HG03159 (cell line): ENCODE measurements around the gene CDPF1.
A peak's percentile ranks its signal among the peaks of the same experiment; 100 is the strongest.

Experiments
- ATAC-seq: cut with Tn5 transposase; IDR thresholded peaks from one replicate; pipeline ENCODE4 v1.9.1; 2021; ENCODE audit warnings: mild to moderate bottlenecking, moderate library complexity; ENCODE audit not compliant: unreplicated experiment

The CDPF1 gene

GRCh38 chr22:46250035-46250782 lies at the start of gene CDPF1:
Gene CDPF1, minus strand, starts transcription at chr22:46250293. Its CDS starts 2,009 bp downstream, at chr22:46248284.
- ATAC-seq, result peak; percentile 89

- ATAC-seq, result no peak
Measured at GRCh38 chr22:46299101-46299500, 49.0 kb upstream of the CDPF1 start.

- ATAC-seq, result peak; percentile 24
Measured at GRCh38 chr22:46297151-46297812, 47.2 kb upstream of the CDPF1 start.

- peak; percentile 93 for ATAC-seq
Measured at GRCh38 chr22:46296257-46297150, 46.4 kb upstream of the CDPF1 start, which contains the start of gene GTSE1. Gene GTSE1, plus strand, starts transcription at chr22:46296870. Its CDS starts 531 bp downstream, at chr22:46297401.

GRCh38 chr22:46295277-46295971 lies 45.3 kb upstream of the CDPF1 start:
- ATAC-seq, result no peak

- ATAC-seq, result no peak
Measured at GRCh38 chr22:46294784-46295183, 44.7 kb upstream of the CDPF1 start.

- no peak for ATAC-seq
Measured at GRCh38 chr22:46293577-46294260, 43.6 kb upstream of the CDPF1 start.

- no peak for ATAC-seq
Measured at GRCh38 chr22:46292732-46293131, 42.6 kb upstream of the CDPF1 start.

GRCh38 chr22:46292173-46292572 lies 42.1 kb upstream of the CDPF1 start:
- no peak for ATAC-seq

GRCh38 chr22:46290843-46291785 lies 41.0 kb upstream of the CDPF1 start:
- no peak for ATAC-seq

- ATAC-seq, result no peak
Measured at GRCh38 chr22:46290121-46290842, 40.2 kb upstream of the CDPF1 start.

GRCh38 chr22:46289244-46289891 lies 39.3 kb upstream of the CDPF1 start:
- no peak for ATAC-seq

- ATAC-seq, result no peak
Measured at GRCh38 chr22:46288846-46289243, 38.8 kb upstream of the CDPF1 start.

GRCh38 chr22:46287873-46288751 lies 38.0 kb upstream of the CDPF1 start:
- ATAC-seq, result peak; percentile 65

GRCh38 chr22:46286941-46287872 lies 37.1 kb upstream of the CDPF1 start:
- ATAC-seq, result no peak

GRCh38 chr22:46286006-46286405 lies 35.9 kb upstream of the CDPF1 start:
- no peak for ATAC-seq
